ENCODE results near the gene ZNF792. TPM values are rescaled to one million over a fixed set of nuclear protein-coding genes. Genes with fewer than 3 reads are reported as not detected.

Gene ZNF792
- total RNA-seq (ENCODE audit: low replicate concordance) = 1.7 and 3.0 TPM in 2 replicates

GRCh38 chr19:34963573-34964406 lies at the start of gene ZNF792:
ZNF792 (minus strand) TSS chr19:34964229; CDS start chr19:34963662, 567 bp downstream.
- DNase-seq (ENCODE audit: low read depth) = peak; percentile 25
- TF ChIP-seq CTCF (IDR thresholded peaks at IDR 0.05; ENCODE audit: insufficient read depth, low read length) = no peak
- peak within 1 kb of the TSS; percentile 83 for H3K4me3 ChIP-seq (ENCODE audit: low read depth, low read length)

- H3K4me3 ChIP-seq (ENCODE audit: low read depth, low read length) = no peak overlapping the region
- peak; percentile 99 for TF ChIP-seq CTCF (IDR thresholded peaks at IDR 0.05; ENCODE audit: insufficient read depth, low read length)
- peak; percentile 62 for DNase-seq (ENCODE audit: low read depth)
Measured at GRCh38 chr19:35013041-35013819, 49.2 kb upstream of the ZNF792 start.

GRCh38 chr19:35011737-35012682 lies 48.0 kb upstream of the ZNF792 start:
- no peak overlapping the region for H3K4me3 ChIP-seq (ENCODE audit: low read depth, low read length)
- no peak for TF ChIP-seq CTCF (IDR thresholded peaks at IDR 0.05; ENCODE audit: insufficient read depth, low read length)
- no peak for DNase-seq (ENCODE audit: low read depth)

GRCh38 chr19:35011091-35011689 lies 47.2 kb upstream of the ZNF792 start:
- no peak for TF ChIP-seq CTCF (IDR thresholded peaks at IDR 0.05; ENCODE audit: insufficient read depth, low read length)
- no peak for DNase-seq (ENCODE audit: low read depth)

GRCh38 chr19:35009424-35010415 lies 45.7 kb upstream of the ZNF792 start:
- H3K4me3 ChIP-seq (ENCODE audit: low read depth, low read length) = no peak overlapping the region
- DNase-seq (ENCODE audit: low read depth) = no peak
- TF ChIP-seq CTCF (IDR thresholded peaks at IDR 0.05; ENCODE audit: insufficient read depth, low read length) = no peak

More at GRCh38 chr19:35011091-35011689, 47.2 kb upstream of the ZNF792 start:
- no peak overlapping the region for H3K4me3 ChIP-seq (ENCODE audit: low read depth, low read length)

Data from fibroblast of the aortic adventitia (primary cell).